AG04450 (cell line): ENCODE data around the gene ICAM5. TPM values are rescaled to one million over a fixed set of nuclear protein-coding genes. Genes with fewer than 3 reads are reported as not detected.

ENCODE experiments used
- CTCF ChIA-PET: fragments of 300-600, 350-600 bp; formaldehyde crosslinking; extraction: SDS; loops from one replicate; lab custom pipeline; 2022; ENCODE audit warnings: antibody characterized with exemption, inconsistent platforms; lab: Charles Lee
- POLR2A ChIA-PET: fragments of 350-600 bp; formaldehyde crosslinking; extraction: SDS; loops from one replicate; lab custom pipeline; 2021; ENCODE audit warnings: antibody characterized with exemption, inconsistent platforms; lab: Yijun Ruan, JAX
- DNase-seq: peaks from one replicate; pipeline ENCODE4 v3.0.0-alpha.2; 2011; ENCODE audit warnings: low read depth, low spot score
- H3K27ac ChIP-seq: one replicate; pipeline ENCODE4 v1.5.1; 2012; ENCODE audit warnings: low read depth, low read length, control low read depth
- H3K27me3 ChIP-seq: one replicate; pipeline ENCODE4 v1.6.0; 2012; ENCODE audit warnings: low read length; ENCODE audit not compliant: control insufficient read depth, insufficient read depth
- H3K4me3 ChIP-seq: 2 replicates; pipeline ENCODE4 v1.5.1; 2011; ENCODE audit warnings: mild to moderate bottlenecking, low read depth, low read length, control low read depth
- H3K9me3 ChIP-seq: 2 replicates; pipeline ENCODE4 v1.5.1; 2012; ENCODE audit warnings: low read length; ENCODE audit not compliant: control insufficient read depth, insufficient read depth
- polyA plus RNA-seq: library from polyadenylated mRNA; depleted of rRNA; stranded (reverse); fragments of >200 nt; gene quantifications from 2 replicates; pipeline ENCODE4 v1.2.3, GENCODE V29; 2011
- TF ChIP-seq, protein P1 (sequence below): IDR thresholded peaks from 2 replicates; pipeline ENCODE4 v1.5.1; 2011; ENCODE audit warnings: low read depth, low read length, control low read depth, inconsistent platforms

Gene ICAM5
- polyA plus RNA-seq, 1 experiment, result 3.8 TPM

- no peak for DNase-seq
These were observed 29.6 kb upstream of the ICAM5 start for GRCh38 chr19:10260141-10260584.

DNA sequence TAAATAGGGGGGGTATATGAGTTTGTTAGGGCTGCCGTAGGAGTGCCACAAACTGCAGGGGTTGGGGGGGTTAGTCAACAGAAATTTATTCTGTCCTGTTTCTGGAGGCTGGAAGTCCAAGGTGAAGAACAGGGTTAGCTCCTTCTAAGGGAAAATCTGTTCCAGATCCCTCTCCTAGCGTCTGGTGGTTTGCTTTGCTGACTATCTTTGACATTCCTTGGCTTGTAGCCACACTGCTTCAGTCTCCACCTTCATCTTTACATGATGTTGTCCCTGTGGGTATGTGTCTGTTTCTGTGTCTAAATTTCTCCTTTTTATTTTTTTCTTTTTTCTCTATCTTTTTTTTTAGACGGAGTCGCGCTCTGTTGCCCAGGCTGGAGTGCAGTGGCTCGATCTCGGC, 27.0 kb upstream of the ICAM5 start:
- CTCF ChIA-PET, result interaction anchor here (1.1 to 1.2 kb wide), 2 partner anchors 126 to 127 kb away, joined by 5 to 7 read pairs; no protein-coding TSS in a partner anchor
- no peak for DNase-seq

More at GRCh38 chr19:10260141-10260584, 29.6 kb upstream of the ICAM5 start:
- H3K9me3 ChIP-seq, result peaks cover 4% of the 10 kb centered on the region; the same call in 1 of the 2 replicates
- ChIA-PET CTCF (interaction anchor here (0.6 to 6.6 kb wide), 11 partner anchors 8 to 212 kb away, joined by 3 to 188 read pairs (median 9); partner anchors contain the start of genes ICAM1, RAVER1 and TYK2), POLR2A (interaction anchor here (0.5 to 2.0 kb wide), 2 partner anchors 11 to 129 kb away, joined by 5 to 18 read pairs; no protein-coding TSS in a partner anchor)
- no peak overlapping the region for H3K4me3 ChIP-seq
- no peak overlapping the region for H3K27ac ChIP-seq
- TF ChIP-seq, protein P1, sequence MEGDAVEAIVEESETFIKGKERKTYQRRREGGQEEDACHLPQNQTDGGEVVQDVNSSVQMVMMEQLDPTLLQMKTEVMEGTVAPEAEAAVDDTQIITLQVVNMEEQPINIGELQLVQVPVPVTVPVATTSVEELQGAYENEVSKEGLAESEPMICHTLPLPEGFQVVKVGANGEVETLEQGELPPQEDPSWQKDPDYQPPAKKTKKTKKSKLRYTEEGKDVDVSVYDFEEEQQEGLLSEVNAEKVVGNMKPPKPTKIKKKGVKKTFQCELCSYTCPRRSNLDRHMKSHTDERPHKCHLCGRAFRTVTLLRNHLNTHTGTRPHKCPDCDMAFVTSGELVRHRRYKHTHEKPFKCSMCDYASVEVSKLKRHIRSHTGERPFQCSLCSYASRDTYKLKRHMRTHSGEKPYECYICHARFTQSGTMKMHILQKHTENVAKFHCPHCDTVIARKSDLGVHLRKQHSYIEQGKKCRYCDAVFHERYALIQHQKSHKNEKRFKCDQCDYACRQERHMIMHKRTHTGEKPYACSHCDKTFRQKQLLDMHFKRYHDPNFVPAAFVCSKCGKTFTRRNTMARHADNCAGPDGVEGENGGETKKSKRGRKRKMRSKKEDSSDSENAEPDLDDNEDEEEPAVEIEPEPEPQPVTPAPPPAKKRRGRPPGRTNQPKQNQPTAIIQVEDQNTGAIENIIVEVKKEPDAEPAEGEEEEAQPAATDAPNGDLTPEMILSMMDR, result no peak
- H3K27me3 ChIP-seq, result no peaks in the 10 kb centered on the region

GRCh38 chr19:10266706-10267105, 23.0 kb upstream of the ICAM5 start:
- Histone ChIP-seq H3K27ac (no peak overlapping the region), H3K27me3 (no peaks in the 10 kb centered on the region), H3K9me3 (no peaks in the 10 kb centered on the region; the same call in 1 of the 2 replicates), H3K4me3 (no peak overlapping the region)
- no peak for DNase-seq
- CTCF ChIA-PET, result interaction anchor here (0.5 to 5.9 kb wide), 7 partner anchors 13 to 125 kb away, joined by 3 to 59 read pairs (median 5); no protein-coding TSS in a partner anchor
- TF ChIP-seq, protein P1, result no peak
- POLR2A ChIA-PET, result interaction anchor here (0.7 kb wide), 1 partner anchor 40 kb away, joined by 3 read pairs; no protein-coding TSS in a partner anchor

More for the DNA sequence above, 27.0 kb upstream of the ICAM5 start:
- Histone ChIP-seq H3K27ac (no peak overlapping the region), H3K27me3 (no peaks in the 10 kb centered on the region), H3K9me3 (peaks cover 4% of the 10 kb centered on the region; the same call in 1 of the 2 replicates), H3K4me3 (no peak overlapping the region)
- POLR2A ChIA-PET, result interaction anchor here (0.7 kb wide), 2 partner anchors 65 to 141 kb away, joined by 3 read pairs; no protein-coding TSS in a partner anchor
- TF ChIP-seq, protein P1, result no peak

- no peak for DNase-seq
- TF ChIP-seq, protein P1, result no peak
- POLR2A ChIA-PET, result no interaction called here
- Histone ChIP-seq H3K27ac (no peak overlapping the region), H3K27me3 (no peaks in the 10 kb centered on the region), H3K9me3 (no peaks in the 10 kb centered on the region; the same call in 1 of the 2 replicates), H3K4me3 (no peak overlapping the region)
- CTCF ChIA-PET, result interaction anchor here (1.5 to 5.9 kb wide), 3 partner anchors 9 to 123 kb away, joined by 13 to 59 read pairs (median 24); no protein-coding TSS in a partner anchor
These were observed 21.7 kb upstream of the ICAM5 start for GRCh38 chr19:10268071-10268470.
